Transverse colon (tissue), 4 donors: ENCODE results near the gene ZNF443. TPM values are rescaled to one million over a fixed set of nuclear protein-coding genes. Genes with fewer than 3 reads are reported as not detected.
A peak's percentile ranks its signal among the peaks of the same experiment; 100 is the strongest.
"Not testable (repeated sequence)": the region's sequence is repeated elsewhere in the genome, so short reads cannot be mapped to it uniquely, and the experiment has no call there.

Experiments
- DNase-seq: peaks from one replicate; pipeline ENCODE4 v3.0.0-alpha.2; 2019
- H3K27ac ChIP-seq, 4 donors: fragments of 200-600 bp; sonication (generic); 2 replicates each; pipeline ENCODE4 v1.5.1; 2016 to 2018; ENCODE audit warnings: inconsistent platforms in 4 of 4
- H3K27me3 ChIP-seq: fragments of 200-600 bp; sonication (generic); 2 replicates; pipeline ENCODE4 v1.5.1; 2017; ENCODE audit warnings: inconsistent platforms
- H3K36me3 ChIP-seq, 4 donors: fragments of 200-600 bp; sonication (generic); 2 replicates each; pipeline ENCODE4 v1.5.1; 2017 to 2019; ENCODE audit warnings: inconsistent platforms in 4 of 4
- H3K4me1 ChIP-seq, 4 donors: fragments of 200-600 bp; sonication (generic); 2 replicates each; pipeline ENCODE4 v1.5.1; 2017 to 2020; ENCODE audit warnings: inconsistent platforms in 4 of 4
- H3K4me3 ChIP-seq, 4 donors: fragments of 200-600 bp; sonication (generic); 1 replicate in 1 of 4; 2 replicates in 3 of 4; pipeline versions ENCODE4 v1.5.1 to v1.6.1; 2017 to 2019; ENCODE audit warnings: inconsistent platforms in 4 of 4
- H3K9me3 ChIP-seq, 2 donors: fragments of 200-600 bp; sonication (generic); 2 replicates each; pipeline ENCODE4 v1.5.1; 2017 to 2019; ENCODE audit warnings: inconsistent platforms in 2 of 2
- CTCF ChIP-seq, 5 experiments: fragments of 200-600 bp in 3 of 5; fragments of 450-650 bp in 2 of 5; sonication (generic) in 3 of 5; IDR thresholded peaks; 1 replicate in 2 of 5; 2 replicates in 3 of 5; pipeline ENCODE4 v1.5.1; 2016 to 2017; ENCODE audit warnings: antibody characterized with exemption in 5 of 5, inconsistent platforms in 3 of 5, mild to moderate bottlenecking in 2 of 5, moderate library complexity in 1 of 5
- EP300 ChIP-seq: sonication (generic); formaldehyde crosslinking; IDR thresholded peaks from one replicate; pipeline ENCODE4 v1.6.1; 2017; ENCODE audit warnings: antibody characterized with exemption, low read depth
- POLR2A ChIP-seq: fragments of 450-650 bp; IDR thresholded peaks from one replicate; pipeline ENCODE4 v1.6.1; 2016; ENCODE audit warnings: antibody characterized with exemption, mild to moderate bottlenecking, moderate library complexity
- POLR2AphosphoS5 ChIP-seq, 3 donors: sonication (generic); formaldehyde crosslinking; IDR thresholded peaks; one replicate each; pipeline ENCODE4 v1.6.1; 2016; ENCODE audit warnings: antibody characterized with exemption in 3 of 3
- WGBS, 2 donors: methylation state at CpG; one replicate each; pipeline ENCODE4 v1.1.5; 2018; ENCODE audit warnings: low coverage in 1 of 2; 5-methylcytosine and 5-hydroxymethylcytosine counted together
- in situ Hi-C, 4 donors: fragments of 200-750 bp; cut with MboI; loops; one replicate each; pipeline versions ENCODE4 v1.15.0 to v1.15.1; 2017; ENCODE audit warnings: low sequenced_read_pairs in 3 of 4, low pct_ligation_motif_present in 1 of 4, low pct_unique_long_range_greater_than_20kb in 1 of 4
- intact Hi-C: fragments of 100-400 bp; cut with DNase I; formaldehyde crosslinking; loops from one replicate; pipeline ENCODE4 v1.15.1; 2023; ENCODE audit warnings: low total_unique reads
- total RNA-seq, 4 donors: library from RNA; depleted of rRNA; stranded (reverse); fragments of >200 nt; gene quantifications; one replicate each; pipeline ENCODE4 v1.1.0, GENCODE V29; 2016

ZNF443 gene
- total RNA-seq, 4 donors from 2014 or later = 1.8 to 8.1 (median 7.0) TPM

GRCh38 chr19:12478234-12478941 is 37.6 kb upstream of the ZNF443 start:
- peak; percentile 42 for DNase-seq
- Histone ChIP-seq H3K36me3 (no peaks in the 10 kb centered on the region), H3K27me3 (no peaks in the 10 kb centered on the region), H3K27ac (no peak overlapping the region), H3K9me3 (no peaks in the 10 kb centered on the region), H3K4me3 (no peak overlapping the region), H3K4me1 (peaks cover 0 to 18% (median under 1%) of the 10 kb centered on the region in 4 donors)
- intact Hi-C loops (no loop called here), in situ Hi-C loops (no loop called here)
- WGBS, 2 donors = 21 to 45% methylated on average over 2 to 5 of the region's 5 CpGs
- no peak for TF ChIP-seq POLR2AphosphoS5 (IDR thresholded peaks at IDR 0.05)
- TF ChIP-seq EP300 = no peak
- no peak for TF ChIP-seq POLR2A
- TF ChIP-seq CTCF (IDR thresholded peaks at IDR 0.05) = no peak

GRCh38 chr19:12467651-12468050 is 26.8 kb upstream of the ZNF443 start:
- WGBS, 2 donors = 98% methylated on average over 24 of the region's 33 CpGs; no CpG with 5 or more reads in 1 of the 2 donors
- in situ Hi-C loops, DNase-seq, H3K4me3 ChIP-seq, intact Hi-C loops, H3K4me1 ChIP-seq, H3K27ac ChIP-seq, H3K27me3 ChIP-seq: not testable (repeated sequence)
- Histone ChIP-seq H3K9me3 (peaks cover 53 to 60% of the 10 kb centered on the region in 2 donors), H3K36me3 (peaks cover 0 to 37% (median 17%) of the 10 kb centered on the region in 4 donors)

- DNase-seq = no peak
- Histone ChIP-seq H3K4me3 (no peak overlapping the region), H3K27me3 (no peaks in the 10 kb centered on the region), H3K9me3 (peaks cover 57 to 82% of the 10 kb centered on the region in 2 donors), H3K27ac (no peak overlapping the region), H3K4me1 (no peaks in the 10 kb centered on the region), H3K36me3 (peaks cover 0 to 37% (median 17%) of the 10 kb centered on the region in 4 donors)
- WGBS, 2 donors = 83 to 95% methylated on average over 5 of the region's 5 CpGs
- TF ChIP-seq CTCF (IDR thresholded peaks at IDR 0.05) (no peak), POLR2AphosphoS5 (IDR thresholded peaks at IDR 0.05) (no peak), POLR2A (no peak), EP300 (no peak)
- intact Hi-C loops (no loop called here), in situ Hi-C loops (no loop called here)
Measured at GRCh38 chr19:12465211-12465610, 24.4 kb upstream of the ZNF443 start.

- WGBS, 2 donors = 95 to 100% methylated on average over 3 of the region's 3 CpGs
- TF ChIP-seq CTCF (IDR thresholded peaks at IDR 0.05) (no peak), EP300 (no peak), POLR2AphosphoS5 (IDR thresholded peaks at IDR 0.05) (no peak), POLR2A (no peak)
- Histone ChIP-seq H3K4me1 (no peaks in the 10 kb centered on the region), H3K4me3 (no peak overlapping the region), H3K27ac (no peak overlapping the region), H3K27me3 (no peaks in the 10 kb centered on the region), H3K9me3 (peaks cover 62 to 80% of the 10 kb centered on the region in 2 donors), H3K36me3 (peaks cover 0 to 37% (median 17%) of the 10 kb centered on the region in 4 donors)
- in situ Hi-C loops = no loop called here
- intact Hi-C loops = no loop called here
- no peak for DNase-seq
Measured at GRCh38 chr19:12464769-12465168, 23.9 kb upstream of the ZNF443 start.

GRCh38 chr19:12464139-12464538 is 23.3 kb upstream of the ZNF443 start:
- H3K4me3 ChIP-seq, in situ Hi-C loops, DNase-seq, intact Hi-C loops, H3K4me1 ChIP-seq, H3K27ac ChIP-seq, H3K27me3 ChIP-seq: not testable (repeated sequence)
- peaks cover 62 to 78% of the 10 kb centered on the region in 2 donors for H3K9me3 ChIP-seq
- peaks cover 0 to 37% (median 17%) of the 10 kb centered on the region in 4 donors for H3K36me3 ChIP-seq
- 92 to 93% methylated on average over 6 of the region's 6 CpGs for WGBS, 2 donors
